Left colon (tissue), 2 donors: ENCODE measurements around the gene ETS2. TPM values are rescaled to one million over a fixed set of nuclear protein-coding genes. Genes with fewer than 3 reads are reported as not detected.
"Not testable (repeated sequence)": the region's sequence is repeated elsewhere in the genome, so short reads cannot be mapped to it uniquely, and the experiment has no call there.

Experiments used
- ATAC-seq: fragments of 200-7000 bp; cut with Tn5 transposase; one replicate; pipeline ENCODE4 v1.9.1; 2020; ENCODE audit warnings: mild to moderate bottlenecking, moderate library complexity
- DNase-seq, 2 donors: peaks; one replicate each; pipeline ENCODE4 v3.0.0-alpha.2; 2020
- intact Hi-C, 2 donors: fragments of 100-400 bp; cut with DNase I in 1 of 2; cut with micrococcal nuclease in 1 of 2; formaldehyde crosslinking; loops; one replicate each; pipeline versions ENCODE4 v1.11.2 to v1.14.0; 2022; cut with DNase I, micrococcal nuclease
- total RNA-seq, 2 donors: library from RNA; stranded (reverse); fragmentation: NEBNext Ultra II Directional; extraction: Animal tissue kit (Norgen Biotek cat#: 25700); gene quantifications; one replicate each; pipeline ENCODE4 v1.2.1, GENCODE V29; 2021
- donor health status: DM: no; HTN: no; CAD: no.
- donor health status: DM: yes; HTN: yes; CAD: no.

ETS2 gene
- total RNA-seq, 2 donors from 2014 or later: 158 to 274 TPM

DNA sequence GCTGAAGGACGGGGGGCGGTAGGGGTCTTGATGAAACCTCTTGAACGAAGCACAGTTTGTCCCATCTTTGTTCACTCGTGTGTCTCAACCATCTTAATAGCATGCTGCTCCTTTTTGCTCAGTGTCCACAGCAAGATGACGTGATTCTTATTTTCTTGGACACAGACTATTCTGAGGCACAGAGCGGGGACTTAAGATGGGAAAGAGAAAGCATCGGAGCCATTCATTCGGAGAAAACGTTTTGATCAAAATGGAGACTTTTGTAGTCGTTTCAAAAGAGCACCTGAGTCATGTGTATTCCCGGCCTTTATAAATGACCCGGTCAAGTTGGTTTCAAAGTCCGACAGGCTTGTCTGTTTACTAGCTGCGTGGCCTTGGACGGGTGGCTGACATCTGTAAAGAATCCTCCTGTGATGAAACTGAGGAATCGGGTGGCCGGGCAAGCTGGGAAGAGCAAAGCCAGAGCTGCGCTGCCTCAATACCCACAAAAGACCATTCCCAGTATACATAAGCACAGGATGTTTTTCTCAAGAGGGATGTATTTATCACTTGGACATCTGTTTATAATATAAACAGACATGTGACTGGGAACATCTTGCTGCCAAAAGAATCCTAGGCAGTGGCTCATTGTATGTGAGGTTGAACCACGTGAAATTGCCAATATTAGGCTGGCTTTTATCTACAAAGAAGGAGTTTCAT lies 18.5 kb downstream of the ETS2 start:
- intact Hi-C loops: no loop called here
- ATAC-seq: peak; percentile 51
- peak; percentile 68 to 71 for DNase-seq

DNA sequence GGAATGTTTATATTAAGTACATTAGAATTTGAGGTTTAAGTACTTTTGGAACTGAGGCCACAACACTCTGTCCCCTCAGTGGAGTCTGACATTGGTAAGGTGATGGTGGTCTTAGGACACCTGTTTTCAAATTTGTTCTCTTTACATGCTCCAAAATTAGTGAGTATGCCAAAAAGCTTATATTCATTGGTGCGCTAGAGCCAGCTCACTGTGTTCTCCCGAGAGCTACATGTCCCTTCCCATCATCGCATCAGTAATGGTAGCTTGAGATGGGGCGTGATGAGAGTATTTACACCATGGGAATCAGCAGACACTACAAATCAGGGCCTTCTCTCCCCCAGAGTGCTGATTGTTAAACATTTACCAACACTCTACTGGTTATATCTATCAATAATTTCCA lies 19.5 kb downstream of the ETS2 start:
- intact Hi-C loops: no loop called here
- ATAC-seq: peak; percentile 12
- no peak for DNase-seq

DNA sequence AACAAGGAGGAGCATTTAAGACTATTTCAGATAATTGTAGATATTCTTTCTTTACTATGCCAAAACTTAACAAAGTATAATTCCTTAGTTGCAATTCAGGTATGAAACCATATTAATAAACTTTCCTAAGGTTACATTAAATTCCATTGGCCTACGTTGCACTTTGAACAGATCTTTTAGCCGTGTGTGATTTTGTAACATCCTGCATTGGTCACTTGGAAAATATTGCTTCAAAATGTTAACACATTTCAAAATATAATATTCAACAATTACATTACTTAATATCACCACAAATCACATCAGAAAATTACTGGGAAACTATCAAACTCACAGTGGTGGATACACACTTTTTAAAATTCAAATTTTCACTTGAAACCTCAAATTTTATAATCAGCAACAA lies 20.2 kb downstream of the ETS2 start:
- DNase-seq (no peak), ATAC-seq (no peak)
- intact Hi-C loops: no loop called here

DNA sequence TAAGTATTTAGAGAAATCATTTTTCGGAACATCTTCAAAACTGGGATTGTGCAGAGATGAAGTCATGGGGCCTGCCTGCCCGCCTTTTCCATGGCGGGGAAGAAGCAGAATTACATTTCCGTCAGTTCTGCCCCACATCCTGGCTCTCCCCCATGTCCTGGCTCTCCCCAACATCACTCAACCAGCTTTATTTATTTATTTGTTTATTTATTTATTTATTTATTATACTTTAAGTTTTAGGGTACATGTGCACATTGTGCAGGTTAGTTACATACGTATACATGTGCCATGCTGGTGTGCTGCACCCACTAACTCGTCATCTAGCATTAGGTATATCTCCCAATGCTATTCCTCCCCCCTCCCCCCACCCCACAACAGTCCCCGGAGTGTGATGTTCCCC lies 22.4 kb downstream of the ETS2 start:
- DNase-seq, intact Hi-C loops, ATAC-seq: not testable (repeated sequence)

DNA sequence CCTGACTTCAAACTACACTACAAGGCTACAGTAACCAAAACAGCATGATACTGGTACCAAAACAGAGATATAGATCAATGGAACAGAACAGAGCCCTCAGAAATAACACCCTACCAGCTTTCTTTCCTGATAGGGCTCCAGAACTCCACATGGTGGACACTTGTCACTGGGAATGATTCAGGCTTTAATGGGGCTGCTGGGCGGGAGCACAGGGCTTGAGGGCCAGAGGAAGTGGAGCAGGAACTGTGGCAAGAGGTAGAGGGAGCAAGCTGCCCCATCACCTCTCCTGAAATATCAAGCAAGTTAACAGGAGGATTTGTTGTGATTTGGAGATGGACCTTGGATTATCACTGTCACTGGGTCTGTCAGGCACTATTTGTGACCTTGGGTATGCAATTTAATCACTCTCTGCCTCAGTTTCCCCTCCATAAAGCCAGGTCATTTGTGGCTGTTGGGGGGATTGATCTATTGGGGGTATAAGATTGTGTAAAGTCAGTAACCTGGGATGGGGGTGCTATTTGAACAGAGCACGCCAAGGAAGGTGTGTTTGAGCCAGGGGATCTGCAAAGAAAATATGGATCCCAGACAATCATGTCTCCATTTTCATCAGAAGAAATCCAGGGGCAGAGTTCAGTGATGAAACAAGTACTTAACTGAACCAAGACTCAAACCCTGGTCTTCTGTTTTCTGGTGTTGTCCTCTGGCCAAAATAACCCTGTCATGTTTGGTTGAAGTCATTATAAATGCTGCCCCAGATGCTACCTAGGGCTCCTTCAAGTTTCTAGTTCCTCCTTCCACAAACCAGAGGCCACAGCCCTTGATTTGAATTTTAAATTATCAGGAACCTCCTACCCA lies 25.2 kb downstream of the ETS2 start:
- no peak for DNase-seq
- peak; percentile 53 for ATAC-seq
- intact Hi-C loops: no loop called here

DNA sequence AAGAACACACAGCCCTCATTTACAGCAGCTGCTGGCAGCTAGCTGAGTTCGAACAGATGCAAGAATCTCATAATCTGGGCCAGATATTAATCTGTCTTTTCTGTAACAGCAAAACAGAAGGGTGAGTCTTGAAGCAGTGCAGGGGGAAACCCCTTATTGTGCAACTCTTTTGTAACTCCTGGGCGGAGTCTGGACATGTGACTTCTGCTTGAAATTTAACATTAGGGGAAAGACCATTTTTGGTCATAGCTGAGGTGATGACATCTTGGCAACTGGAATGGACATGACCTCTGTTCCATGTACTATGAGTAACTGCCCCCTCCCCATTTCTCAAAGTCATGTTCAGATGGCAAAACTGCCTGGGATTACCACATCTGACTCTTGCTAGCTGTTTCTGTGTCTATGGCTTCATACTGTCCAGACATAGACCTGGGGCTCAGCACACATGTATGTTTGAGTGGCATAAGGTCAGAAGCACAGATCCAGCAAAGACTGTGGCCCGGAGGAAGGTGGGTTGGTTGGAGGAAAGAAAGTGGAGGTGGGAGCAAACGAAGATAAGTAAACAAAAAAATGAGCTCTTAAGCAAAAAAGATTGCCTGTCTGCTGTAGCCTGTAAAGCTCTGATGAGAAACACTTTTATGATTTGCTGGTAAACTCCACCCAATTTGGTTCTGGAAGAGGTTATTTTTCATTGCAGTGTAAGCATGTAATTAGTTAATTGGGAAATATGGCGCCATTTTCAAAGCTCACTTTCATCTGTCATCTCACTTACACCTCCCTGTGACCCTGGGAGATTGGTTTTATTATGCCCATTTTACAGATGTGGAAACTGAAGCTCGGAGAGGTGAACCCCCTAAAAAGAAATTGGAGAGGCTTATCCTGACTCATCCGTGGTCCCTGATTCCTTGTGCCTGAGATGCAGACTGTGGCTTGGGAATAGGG lies 26.1 kb downstream of the ETS2 start:
- DNase-seq (peak; percentile 40 to 77), ATAC-seq (peak; percentile 84)
- intact Hi-C loops: no loop called here

DNA sequence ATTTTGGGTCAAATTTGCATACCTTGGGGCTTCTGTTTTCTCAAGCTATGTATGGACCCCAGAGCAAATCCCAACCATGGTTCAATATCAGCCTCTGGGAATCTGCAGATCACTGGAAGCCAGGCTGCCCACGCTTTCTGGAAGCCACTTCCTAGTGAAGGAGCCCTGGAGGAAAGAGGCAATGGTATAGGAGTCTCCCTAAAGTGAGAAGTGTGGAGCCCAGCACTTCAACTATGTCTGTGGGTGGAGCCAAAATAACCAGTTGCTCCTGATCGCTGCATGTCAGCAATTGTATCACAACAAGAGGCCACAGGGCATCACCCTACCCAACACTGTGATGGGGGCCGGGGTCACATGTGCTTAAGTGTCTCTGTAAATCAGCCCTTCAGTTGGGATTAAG lies 26.9 kb downstream of the ETS2 start:
- ATAC-seq (no peak), DNase-seq (no peak)
- intact Hi-C loops: no loop called here

DNA sequence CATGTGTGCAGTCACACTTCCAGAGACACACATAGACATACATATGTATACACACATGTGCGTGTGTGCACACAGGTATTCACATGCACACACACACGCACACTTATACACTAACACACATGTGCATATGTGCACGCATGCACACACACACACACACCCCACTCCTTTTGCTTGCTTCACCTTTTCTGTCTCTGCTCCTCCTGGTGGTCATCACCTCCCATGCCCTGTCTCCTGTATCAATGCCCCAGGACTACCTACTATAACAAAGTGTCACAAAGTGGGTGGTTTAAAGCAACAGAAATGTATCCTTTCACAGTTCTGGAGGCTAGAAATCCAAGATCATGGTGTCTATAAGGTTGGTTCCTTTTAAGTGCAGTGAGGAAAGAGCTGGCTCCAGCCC lies 27.4 kb downstream of the ETS2 start:
- DNase-seq (no peak), ATAC-seq (no peak)
- intact Hi-C loops: no loop called here

DNA sequence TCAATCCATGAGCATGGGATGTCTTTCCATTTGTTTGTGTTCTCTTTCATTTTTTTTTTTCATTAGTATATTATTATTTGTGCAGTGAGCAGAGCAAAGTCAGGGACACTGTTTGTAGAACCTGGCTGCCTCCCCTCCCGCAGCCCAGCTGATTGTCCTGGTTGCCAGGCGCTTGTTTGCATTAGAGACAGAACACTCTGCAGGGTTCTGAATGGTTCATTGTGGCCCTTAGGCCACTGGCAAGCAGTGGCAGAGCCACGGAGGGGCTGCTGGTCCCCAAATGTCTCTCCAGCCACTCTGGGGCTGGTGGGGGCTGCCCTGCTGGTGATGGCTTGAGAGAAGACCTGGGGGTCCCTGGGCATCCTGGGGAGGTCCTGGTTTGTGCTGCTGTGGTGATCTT lies 29.0 kb downstream of the ETS2 start:
- ATAC-seq: peak; percentile 29
- no peak for DNase-seq
- intact Hi-C loops: no loop called here

DNA sequence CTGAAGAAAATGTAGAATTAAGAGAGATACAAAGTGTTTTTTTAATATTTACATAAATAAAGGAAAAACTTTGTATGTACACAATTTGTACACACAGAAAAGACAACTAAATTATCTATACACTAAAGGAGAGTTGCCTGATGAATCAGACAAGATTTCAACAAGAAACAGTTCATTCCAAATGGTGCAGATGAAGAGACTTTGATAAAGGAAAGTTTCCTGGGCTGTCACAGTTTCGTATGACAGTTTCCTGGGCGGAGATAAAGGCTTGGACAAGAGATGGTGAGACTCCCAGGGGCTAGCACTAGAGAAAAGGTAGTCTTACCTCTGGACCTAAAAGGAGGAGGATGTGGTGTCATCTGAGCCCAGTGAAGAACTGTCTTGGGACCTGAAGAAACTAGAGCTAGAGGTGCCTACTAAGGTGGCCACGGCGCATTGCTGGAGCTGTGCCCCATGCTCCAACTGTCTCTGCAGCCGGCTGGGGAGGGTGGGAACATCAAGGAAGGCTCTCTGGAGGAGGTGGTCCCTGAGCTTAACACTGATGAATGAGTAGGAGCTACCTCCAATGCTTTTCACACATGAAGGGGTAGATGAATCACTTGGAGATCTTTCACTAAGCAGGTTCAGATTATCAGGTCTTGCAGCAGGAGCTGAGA lies 32.2 kb downstream of the ETS2 start:
- ATAC-seq (no peak), DNase-seq (no peak)
- intact Hi-C loops: no loop called here

DNA sequence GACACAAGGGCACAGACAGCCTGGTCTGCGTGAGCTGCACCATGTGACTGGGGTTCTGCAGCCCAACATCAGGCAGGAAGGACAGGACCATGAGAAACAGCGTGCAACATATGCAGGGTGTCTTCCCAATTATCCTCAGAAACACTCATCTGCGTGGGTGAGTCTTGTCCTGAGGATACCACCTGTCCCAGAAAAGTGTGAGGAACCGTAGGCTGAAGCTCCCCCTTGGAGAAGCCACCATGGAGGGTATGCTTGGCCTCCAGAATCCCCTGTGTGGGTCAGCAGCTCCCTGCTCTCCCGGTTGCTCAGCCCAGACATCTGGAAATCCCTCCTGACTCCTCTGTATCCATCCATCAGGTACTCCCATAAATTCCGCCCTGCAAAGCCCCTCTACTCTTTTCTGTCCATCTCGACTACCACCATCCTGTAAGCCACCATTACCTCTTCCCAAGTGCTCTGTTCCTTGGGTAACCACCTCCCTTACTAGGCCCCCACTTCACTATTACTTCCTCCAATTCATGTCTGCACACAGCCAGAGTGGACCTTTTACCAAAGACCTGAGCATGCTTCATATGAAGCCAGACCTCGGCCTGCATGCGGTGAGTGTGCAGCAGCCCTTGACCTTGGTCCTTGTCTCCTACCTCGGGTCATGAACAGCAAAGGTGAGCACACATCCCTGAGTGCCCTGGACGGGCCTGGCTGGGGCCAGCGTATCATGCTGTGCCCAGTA lies 33.0 kb downstream of the ETS2 start:
- ATAC-seq: no peak
- intact Hi-C loops: no loop called here
- DNase-seq: no peak

DNA sequence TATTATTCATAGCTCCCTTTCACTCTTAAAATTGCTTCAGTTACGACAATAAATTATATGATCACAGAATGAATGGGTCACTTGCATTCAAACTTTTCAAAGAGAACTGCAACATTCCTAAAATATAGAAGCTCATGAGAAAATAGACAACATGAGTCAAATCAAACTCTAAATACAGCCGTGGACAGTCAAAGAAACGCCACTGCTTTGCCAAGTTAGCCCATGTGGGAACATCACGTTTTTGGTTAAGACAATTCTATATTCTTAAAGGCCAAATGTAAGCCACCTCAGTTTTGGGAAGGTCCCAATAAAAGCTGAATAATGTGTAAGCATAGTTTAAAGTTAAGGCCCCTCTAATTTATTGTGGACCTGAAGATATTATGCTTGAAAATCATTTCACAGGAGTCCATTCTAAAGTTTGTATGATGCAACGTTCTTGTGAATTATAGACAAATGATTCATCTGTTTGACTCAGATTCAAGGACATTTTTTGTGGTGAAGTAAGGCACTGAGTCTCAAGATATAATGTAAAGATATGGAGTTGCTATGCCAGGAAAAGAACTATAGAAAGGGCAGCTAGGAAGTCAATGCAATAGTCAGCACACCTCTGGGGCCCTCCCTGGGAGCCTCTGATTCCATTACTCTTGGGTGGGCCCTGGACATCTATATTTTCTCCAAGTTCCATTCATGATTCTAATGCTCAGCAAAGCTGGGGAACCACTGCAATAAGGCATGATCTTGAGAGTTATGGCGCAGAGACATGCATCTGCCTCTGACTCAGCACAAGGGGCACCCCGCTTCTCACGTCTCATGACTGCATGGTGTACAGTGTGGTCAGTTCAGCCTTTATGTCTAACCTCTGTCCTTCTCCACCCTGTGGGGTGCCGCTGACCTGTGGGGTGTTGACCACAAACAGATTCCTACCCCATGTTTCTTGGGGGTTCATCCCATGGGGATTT lies 33.9 kb downstream of the ETS2 start:
- DNase-seq (no peak), ATAC-seq (no peak)
- intact Hi-C loops: no loop called here

DNA sequence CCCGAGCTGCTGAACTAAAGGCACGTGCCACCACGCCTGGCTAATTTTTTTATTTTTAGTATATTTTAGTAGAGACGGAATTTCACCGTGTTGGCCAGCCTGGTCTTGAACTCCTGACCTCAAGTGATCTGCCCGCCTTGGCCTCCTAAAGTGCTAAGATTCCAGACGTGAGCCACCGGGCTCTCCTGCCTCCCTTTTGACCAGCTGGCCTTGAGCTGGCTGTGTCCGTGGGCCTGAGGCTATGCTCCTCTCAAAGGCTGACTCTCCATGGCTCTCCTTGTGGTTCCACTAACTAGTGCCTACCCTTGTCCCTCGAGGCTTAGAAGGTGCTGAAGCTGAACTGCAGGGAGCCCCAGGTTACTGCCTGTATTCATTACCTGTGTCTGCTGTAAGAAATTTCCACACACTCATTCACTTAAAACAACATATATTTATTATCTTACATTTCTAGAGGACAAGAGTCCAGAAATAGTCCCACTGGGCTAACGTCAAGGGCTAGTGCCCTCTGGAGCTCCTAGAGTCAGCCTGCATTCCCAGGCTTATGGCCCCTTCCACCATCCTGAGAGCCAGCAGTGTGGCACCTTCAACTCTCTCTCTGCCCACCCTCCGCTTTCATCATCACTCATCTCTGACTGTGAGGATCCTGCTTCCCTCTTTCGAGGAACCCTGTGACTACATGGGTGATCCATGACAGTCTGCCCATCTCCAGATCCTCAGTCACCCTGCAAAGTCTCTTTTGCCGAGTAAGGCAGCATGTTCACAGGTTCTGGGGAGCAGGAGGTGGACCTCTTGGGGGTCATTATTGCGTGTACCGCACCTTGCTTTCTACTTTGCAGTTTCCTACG lies 34.9 kb downstream of the ETS2 start:
- intact Hi-C loops: no loop called here
- ATAC-seq (no peak), DNase-seq (no peak)

DNA sequence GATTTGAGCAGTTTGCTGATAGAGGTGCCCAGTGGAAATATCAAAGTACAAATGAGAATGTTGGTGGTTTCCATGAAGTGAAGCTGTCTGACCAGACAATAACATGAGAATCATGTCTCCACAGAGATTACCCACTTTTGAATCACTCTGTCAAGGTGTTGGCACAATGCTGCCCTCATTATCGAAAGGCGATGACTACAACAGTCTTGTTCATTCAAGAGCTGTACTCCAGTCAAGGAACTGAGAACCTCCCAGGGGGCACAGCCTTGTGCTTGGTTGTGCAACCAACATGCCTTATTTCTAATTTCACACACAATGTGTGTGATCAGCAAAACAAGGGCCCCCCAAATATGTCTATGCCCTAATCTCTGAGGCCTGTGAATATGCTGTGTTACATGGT lies 35.7 kb downstream of the ETS2 start:
- DNase-seq: no peak
- ATAC-seq: no peak
- intact Hi-C loops: no loop called here

DNA sequence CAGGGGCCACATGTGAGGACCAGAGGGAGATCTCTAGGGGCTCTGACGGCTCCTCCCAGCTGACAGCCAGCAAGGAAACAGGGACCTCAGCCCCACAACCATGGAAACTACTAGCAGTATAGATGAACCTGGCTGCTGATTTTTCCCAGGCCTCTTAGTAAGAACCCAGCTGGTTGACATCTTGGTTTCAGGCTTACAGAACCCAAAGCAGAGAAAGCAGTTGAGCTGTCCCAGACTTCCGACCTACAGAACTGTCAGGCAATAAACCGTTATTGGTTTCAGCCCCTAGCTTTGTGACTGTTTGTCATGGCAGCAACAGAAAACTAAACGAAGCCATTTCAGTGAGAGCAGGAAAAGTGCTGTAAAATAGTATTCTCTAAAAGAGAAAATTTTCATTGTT lies 36.4 kb downstream of the ETS2 start:
- DNase-seq (no peak), ATAC-seq (no peak)
- intact Hi-C loops: no loop called here

DNA sequence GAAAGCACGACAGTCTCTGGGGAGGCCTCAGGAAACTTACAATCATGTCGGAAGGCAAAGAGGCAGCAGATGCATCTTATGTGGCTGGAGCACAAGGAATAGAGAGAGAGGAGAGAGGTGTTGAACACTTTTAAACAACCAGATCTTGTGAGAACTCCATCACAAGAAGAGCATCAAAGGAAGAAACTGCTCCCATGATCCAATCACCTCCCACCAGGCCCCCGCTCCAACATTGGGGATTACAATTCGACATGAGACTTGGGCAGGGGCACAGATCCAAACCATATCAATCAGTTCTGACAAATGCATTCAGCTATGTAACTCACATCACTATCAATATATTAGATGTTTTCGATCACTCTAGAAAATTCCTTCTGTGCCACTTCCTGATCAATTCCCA lies 37.6 kb downstream of the ETS2 start:
- DNase-seq (no peak), ATAC-seq (no peak)
- intact Hi-C loops: no loop called here
